ENCODE measurements around the gene HAUS7.

The HAUS7 gene

GRCh38 chrX:153514259-153514658 is 43.9 kb upstream of the HAUS7 start:
- TF ChIP-seq CTCF (conservative IDR thresholded peaks at IDR 0.05), result no peak
- no peak overlapping the region for H3K27ac ChIP-seq

DNA sequence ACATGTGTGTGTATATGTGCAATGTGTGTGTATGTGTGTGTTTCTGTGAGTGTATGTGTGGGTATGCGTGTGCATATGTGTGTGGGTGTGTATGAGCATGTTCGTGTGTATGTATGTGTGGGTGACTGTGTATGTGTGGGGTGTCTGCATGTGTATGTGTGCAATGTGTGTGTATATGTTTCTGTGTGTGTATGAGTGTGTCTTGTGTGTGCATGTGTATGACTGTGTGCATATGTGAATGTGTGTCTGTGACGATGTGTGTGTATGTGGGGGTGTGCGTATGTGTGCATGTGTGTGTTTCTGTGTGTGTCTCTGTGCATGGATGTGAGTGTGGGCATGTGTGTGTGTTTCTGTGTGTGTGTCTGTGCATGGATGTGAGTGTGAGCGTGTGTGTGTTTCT is 42.9 kb upstream of the HAUS7 start:
- H3K27ac ChIP-seq, result no peak overlapping the region
- no peak for TF ChIP-seq CTCF (conservative IDR thresholded peaks at IDR 0.05)

DNA sequence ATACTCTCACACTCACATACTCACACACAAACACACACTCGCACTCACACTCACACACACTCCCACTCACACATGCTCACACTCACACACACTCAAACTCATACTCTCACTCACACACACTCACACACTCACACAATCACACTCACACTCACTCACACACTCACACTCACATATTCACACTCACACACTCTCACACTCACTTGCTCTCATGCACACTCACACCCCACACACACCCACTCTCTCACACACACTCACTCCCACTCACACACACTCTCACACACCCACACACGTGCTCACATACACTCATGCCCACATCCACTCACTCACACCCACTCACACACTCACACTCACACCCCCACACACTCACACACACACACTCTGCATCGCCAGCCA is 42.1 kb upstream of the HAUS7 start:
- TF ChIP-seq CTCF (conservative IDR thresholded peaks at IDR 0.05), result no peak

GRCh38 chrX:153511784-153512500 is 41.6 kb upstream of the HAUS7 start:
- TF ChIP-seq CTCF (conservative IDR thresholded peaks at IDR 0.05), result no peak
- no peak overlapping the region for H3K27ac ChIP-seq

More for the DNA sequence above, 42.1 kb upstream of the HAUS7 start:
- H3K27ac ChIP-seq, result no peak overlapping the region

DNA sequence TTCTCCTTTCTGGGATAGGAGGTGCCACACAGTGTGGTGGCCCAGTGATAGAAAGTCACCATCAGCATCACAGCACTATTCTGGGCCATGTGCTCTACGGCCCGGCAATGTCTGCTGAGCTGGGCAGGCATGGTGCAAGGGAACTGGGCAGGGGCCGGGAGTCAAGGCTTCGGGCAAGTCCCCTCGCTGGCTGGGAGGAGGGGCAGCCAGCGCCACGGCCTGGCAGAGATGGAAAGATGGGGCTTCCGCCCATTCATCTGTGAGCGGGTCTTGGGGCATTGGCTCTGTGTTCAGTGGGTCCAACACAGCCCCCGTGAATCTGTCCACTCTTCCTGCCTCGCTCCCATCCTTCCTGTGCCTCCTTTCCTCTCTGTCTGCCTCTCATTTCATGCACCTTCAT is 40.0 kb upstream of the HAUS7 start:
- no peak for TF ChIP-seq CTCF (conservative IDR thresholded peaks at IDR 0.05)
- no peak overlapping the region for H3K27ac ChIP-seq

- H3K27ac ChIP-seq, result no peak overlapping the region
- TF ChIP-seq CTCF (conservative IDR thresholded peaks at IDR 0.05), result no peak
These were observed 39.2 kb upstream of the HAUS7 start for GRCh38 chrX:153509592-153509991.

- H3K27ac ChIP-seq, result no peak overlapping the region
- TF ChIP-seq CTCF (conservative IDR thresholded peaks at IDR 0.05), result peak; percentile 86
These were observed 37.3 kb upstream of the HAUS7 start for GRCh38 chrX:153507484-153508178.
